IMR-90 (cell line): Measurements from ENCODE around the gene ATL2. TPM values are rescaled to one million over a fixed set of nuclear protein-coding genes. Genes with fewer than 3 reads are reported as not detected.

Experiments used
- ATAC-seq: fragments of 200-7000 bp; cut with Tn5 transposase; 2 replicates; pipeline ENCODE4 v1.9.1; 2020; ENCODE audit warnings: low read depth, mild to moderate bottlenecking, moderate library complexity
- BruUV-seq: library from RNA; stranded (reverse); fragments of 400-500 nt; replicated peaks from 2 replicates; lab custom pipeline; 2021; lab: Mats Ljungman, UMichigan
- CTCF ChIA-PET: fragments of 300-600 bp; formaldehyde crosslinking; extraction: SDS; loops from one replicate; lab custom pipeline; 2021; ENCODE audit warnings: antibody characterized with exemption; lab: Yijun Ruan, JAX
- POLR2A ChIA-PET: fragments of 300-600 bp; sonication (Branson Sonifier 250); formaldehyde crosslinking; loops from one replicate; lab custom pipeline; 2022; ENCODE audit warnings: antibody characterized with exemption; ENCODE audit not compliant: unreplicated experiment; lab: Charles Lee
- DNase-seq: peaks from one replicate; pipeline ENCODE4 v3.0.0; 2013
- H2AFZ ChIP-seq: replicated peaks from 2 replicates; pipeline ENCODE3; 2013; ENCODE audit warnings: low read length, mild to moderate bottlenecking; ENCODE audit not compliant: poor library complexity
- H2AK5ac ChIP-seq: 2 replicates; pipeline ENCODE4 v1.6.1; 2013; ENCODE audit warnings: low read depth, low read length, inconsistent platforms
- H2AK9ac ChIP-seq: replicated peaks from 2 replicates; pipeline ENCODE3; 2013; ENCODE audit warnings: mild to moderate bottlenecking, low read depth, low read length, moderate library complexity; ENCODE audit not compliant: poor library complexity
- H2BK120ac ChIP-seq: 2 replicates; pipeline ENCODE4 v1.6.1; 2013; ENCODE audit warnings: low read depth, low read length, inconsistent platforms
- H2BK15ac ChIP-seq: 3 replicates; pipeline ENCODE4 v1.6.1; 2013; ENCODE audit warnings: low read depth, low read length, inconsistent platforms
- H2BK20ac ChIP-seq: 2 replicates; pipeline ENCODE4 v1.6.1; 2013; ENCODE audit warnings: low read depth, mild to moderate bottlenecking, inconsistent platforms, low read length, moderate library complexity
- H2BK5ac ChIP-seq: 2 replicates; pipeline ENCODE4 v1.6.1; 2013; ENCODE audit warnings: mild to moderate bottlenecking, low read depth, low read length, inconsistent platforms; ENCODE audit not compliant: poor library complexity, severe bottlenecking
- H3K14ac ChIP-seq: replicated peaks from 2 replicates; pipeline ENCODE4 v1.6.1; 2013; ENCODE audit warnings: low read depth, low read length, inconsistent platforms
- H3K18ac ChIP-seq: 2 replicates; pipeline ENCODE4 v1.6.1; 2013; ENCODE audit warnings: low read depth, low read length, control low read depth
- H3K23ac ChIP-seq: 2 replicates; pipeline ENCODE4 v1.6.1; 2013; ENCODE audit warnings: low read depth, low read length, inconsistent platforms
- H3K27ac ChIP-seq: 2 replicates; pipeline ENCODE4 v1.5.1; 2013; ENCODE audit warnings: mild to moderate bottlenecking, control low read depth, low read length; ENCODE audit not compliant: insufficient read depth
- H3K27me3 ChIP-seq: 2 replicates; pipeline ENCODE4 v1.6.1; 2013; ENCODE audit warnings: low read length; ENCODE audit not compliant: control insufficient read depth, insufficient read depth
- H3K36me3 ChIP-seq: 2 replicates; pipeline ENCODE4 v1.6.1; 2013; ENCODE audit warnings: low read length, mixed read lengths; ENCODE audit not compliant: control insufficient read depth, insufficient read depth
- H3K4ac ChIP-seq: 2 replicates; pipeline ENCODE4 v1.6.1; 2013; ENCODE audit warnings: low read depth, low read length, inconsistent platforms
- H3K4me1 ChIP-seq: 2 replicates; pipeline ENCODE4 v1.6.1; 2013; ENCODE audit warnings: low read length, mixed read lengths; ENCODE audit not compliant: control insufficient read depth, insufficient read depth
- H3K4me2 ChIP-seq: 2 replicates; pipeline ENCODE4 v1.6.1; 2013; ENCODE audit warnings: low read depth, mild to moderate bottlenecking, control low read depth, low read length, moderate library complexity
- H3K4me3 ChIP-seq: 2 replicates; pipeline ENCODE4 v1.5.1; 2013; ENCODE audit warnings: low read depth, mild to moderate bottlenecking, control low read depth, low read length, moderate library complexity; ENCODE audit not compliant: insufficient read depth
- H3K56ac ChIP-seq: 2 replicates; pipeline ENCODE4 v1.6.1; 2013; ENCODE audit warnings: low read length, inconsistent platforms; ENCODE audit not compliant: insufficient read depth; ENCODE audit errors: extremely low read depth
- H3K79me1 ChIP-seq, 2 experiments: 2 replicates each; pipeline ENCODE4 v1.6.1; 2013; ENCODE audit warnings: low read length in 2 of 2, inconsistent platforms in 1 of 2, low read depth in 1 of 2
- H3K9ac ChIP-seq: 2 replicates; pipeline ENCODE4 v1.6.1; 2013; ENCODE audit warnings: low read depth, low read length, control low read depth
- H3K9me1 ChIP-seq: 2 replicates; pipeline ENCODE4 v1.6.1; 2013; ENCODE audit warnings: low read length, inconsistent platforms; ENCODE audit not compliant: insufficient read depth
- H3K9me3 ChIP-seq: 2 replicates; pipeline ENCODE4 v1.6.1; 2013; ENCODE audit warnings: low read length; ENCODE audit not compliant: control insufficient read depth, insufficient read depth
- H4K20me1 ChIP-seq: 2 replicates; pipeline ENCODE4 v1.6.1; 2013; ENCODE audit warnings: low read length, inconsistent platforms; ENCODE audit not compliant: insufficient read depth
- H4K5ac ChIP-seq: 2 replicates; pipeline ENCODE4 v1.6.1; 2013; ENCODE audit warnings: mild to moderate bottlenecking, low read depth, low read length, control low read depth
- H4K8ac ChIP-seq, 2 experiments: 2 replicates each; pipeline ENCODE4 v1.6.1; 2013; ENCODE audit warnings: low read depth in 2 of 2, low read length in 2 of 2, control low read depth in 1 of 2, inconsistent platforms in 1 of 2
- H4K91ac ChIP-seq: 2 replicates; pipeline ENCODE4 v1.6.1; 2013; ENCODE audit warnings: low read depth, low read length, inconsistent platforms; ENCODE audit not compliant: insufficient read depth
- BHLHE40 ChIP-seq: fragments of 150-350 bp; IDR thresholded peaks from 2 replicates; pipeline ENCODE4 v1.6.1; 2016; ENCODE audit warnings: mild to moderate bottlenecking, low read depth, low read length
- CEBPB ChIP-seq: IDR thresholded peaks from 2 replicates; pipeline ENCODE4 v1.6.1; 2012; ENCODE audit warnings: low read depth, low read length, improper control_type of control experiment
- CHD1 ChIP-seq: IDR thresholded peaks from 2 replicates; pipeline ENCODE4 v1.6.1; 2012; ENCODE audit warnings: low read depth, low read length, improper control_type of control experiment
- CTCF ChIP-seq: conservative IDR thresholded peaks from 2 replicates; pipeline ENCODE4 v1.5.1; 2012; ENCODE audit warnings: mild to moderate bottlenecking, low read depth, low read length, improper control_type of control experiment
- ELK1 ChIP-seq: fragments of 150-350 bp; IDR thresholded peaks from 2 replicates; pipeline ENCODE4 v1.6.1; 2016; ENCODE audit warnings: low read depth, mild to moderate bottlenecking, low read length, moderate library complexity, borderline replicate concordance
- FOS ChIP-seq: fragments of 150-350 bp; IDR thresholded peaks from 2 replicates; pipeline ENCODE4 v1.6.1; 2016; ENCODE audit warnings: low read depth, low read length
- MAFK ChIP-seq: IDR thresholded peaks from 2 replicates; pipeline ENCODE4 v1.6.1; 2012; ENCODE audit warnings: low read depth, low read length, improper control_type of control experiment
- MAZ ChIP-seq: IDR thresholded peaks from 2 replicates; pipeline ENCODE4 v1.6.1; 2012; ENCODE audit warnings: low read depth, mild to moderate bottlenecking, low read length, improper control_type of control experiment, moderate library complexity, borderline replicate concordance
- MXI1 ChIP-seq: IDR thresholded peaks from 2 replicates; pipeline ENCODE4 v1.6.1; 2012; ENCODE audit warnings: low read depth, mild to moderate bottlenecking, low read length, moderate library complexity, borderline replicate concordance
- NFE2L2 ChIP-seq: fragments of 150-350 bp; IDR thresholded peaks from 2 replicates; pipeline ENCODE4 v1.6.1; 2016; ENCODE audit warnings: low read depth, mild to moderate bottlenecking, low read length
- POLR2A ChIP-seq: IDR thresholded peaks from 2 replicates; pipeline ENCODE4 v1.6.1; 2012; ENCODE audit warnings: mild to moderate bottlenecking, low read depth, low read length
- RAD21 ChIP-seq: IDR thresholded peaks from 2 replicates; pipeline ENCODE4 v1.6.1; 2012; ENCODE audit warnings: low read length, improper control_type of control experiment
- RCOR1 ChIP-seq: IDR thresholded peaks from 2 replicates; pipeline ENCODE4 v1.6.1; 2012; ENCODE audit warnings: mild to moderate bottlenecking, low read length, improper control_type of control experiment; ENCODE audit not compliant: insufficient replicate concordance
- RFX5 ChIP-seq: IDR thresholded peaks from 2 replicates; pipeline ENCODE4 v1.8.0; 2012; ENCODE audit warnings: low read depth, mild to moderate bottlenecking, low read length, moderate library complexity
- SMC3 ChIP-seq: fragments of 150-350 bp; IDR thresholded peaks from 2 replicates; pipeline ENCODE4 v1.6.1; 2016; ENCODE audit warnings: low read depth, mild to moderate bottlenecking, antibody characterized with exemption, low read length, moderate library complexity
- USF2 ChIP-seq: fragments of 150-350 bp; IDR thresholded peaks from 2 replicates; pipeline ENCODE4 v1.6.1; 2017; ENCODE audit warnings: mild to moderate bottlenecking, antibody characterized with exemption, low read length, low read depth
- WGBS, 2 experiments: methylation state at CpG; one replicate each; pipeline versions ENCODE4 v1.1.5 to v1.1.7; 2013; ENCODE audit warnings: missing lambda C conversion rate in 2 of 2; ENCODE audit not compliant: insufficient read length in 1 of 2; ENCODE audit errors: extremely low coverage in 2 of 2; 5-methylcytosine and 5-hydroxymethylcytosine counted together
- dilution Hi-C: fragments of 300-500 bp; cut with HindIII; formaldehyde crosslinking; loops from one replicate; pipeline ENCODE4 v1.14.3; 2018; ENCODE audit warnings: low sequenced_read_pairs; ENCODE audit not compliant: unreplicated experiment
- in situ Hi-C: fragments of 300-500 bp; cut with MboI; formaldehyde crosslinking; loops from 3 replicates; pipeline ENCODE4 v1.14.3; 2019; ENCODE audit warnings: low sequenced_read_pairs, inconsistent platforms, mixed read lengths
- intact Hi-C: fragments of 100-400 bp; cut with micrococcal nuclease; formaldehyde crosslinking; loops from 2 replicates; pipeline ENCODE4 v1.10.0; 2022
- polyA plus RNA-seq, 3 experiments: library from polyadenylated mRNA; depleted of rRNA; stranded (reverse); fragments of >200 nt; gene quantifications; 2 replicates each; pipeline ENCODE4 v1.2.3, GENCODE V29; 2012; ENCODE audit warnings: low replicate concordance in 1 of 3
- total RNA-seq: library from RNA; depleted of rRNA; stranded (reverse); fragments of >200 nt; gene quantifications from 2 replicates; pipeline ENCODE4 v1.2.3, GENCODE V29; 2012

The ATL2 gene
- total and polyA plus RNA-seq, 2 of the 4 experiments (the other 2 are of a cell fraction) = 16.0 to 62.6 TPM

- no peak overlapping the region for H3K27ac ChIP-seq
- no peak overlapping the region for H4K91ac ChIP-seq
- H3K79me1 ChIP-seq = peaks cover 11 to 17% of the 10 kb centered on the region in 2 experiments
- ChIA-PET CTCF (no interaction called here), POLR2A (no interaction called here)
- H3K4ac ChIP-seq = no peak overlapping the region
- no peak overlapping the region for H2AK9ac ChIP-seq
- no CpG with 5 or more reads among the region's 6 CpGs for WGBS, 2 experiments
- ATAC-seq = no peak
- H2BK120ac ChIP-seq = no peak overlapping the region
- H3K9me3 ChIP-seq = no peaks in the 10 kb centered on the region
- H3K4me1 ChIP-seq = no peaks in the 10 kb centered on the region
- H3K56ac ChIP-seq = no peak overlapping the region
- H2BK5ac ChIP-seq = no peak overlapping the region
- H3K4me2 ChIP-seq = no peak overlapping the region
- TF ChIP-seq RAD21 (no peak), RFX5 (no peak), RCOR1 (no peak), BHLHE40 (no peak), POLR2A (no peak), USF2 (no peak), MAFK (no peak), MXI1 (no peak), ELK1 (no peak), CEBPB (no peak), SMC3 (no peak), MAZ (no peak), CHD1 (no peak), CTCF (no peak), FOS (no peak), NFE2L2 (no peak)
- in situ Hi-C loops (loop anchor here (25.0 kb wide), 1 partner anchor 189 kb away; no protein-coding TSS in a partner anchor), intact Hi-C loops (no loop called here), dilution Hi-C loops (no loop called here)
- peaks cover 4% of the 10 kb centered on the region for H3K9me1 ChIP-seq
- no peak overlapping the region; a peak in 1 of 4 replicates for H4K8ac ChIP-seq
- H3K9ac ChIP-seq = no peak overlapping the region
- H2AK5ac ChIP-seq = no peak overlapping the region
- H3K27me3 ChIP-seq = no peaks in the 10 kb centered on the region
- no peak overlapping the region for H3K14ac ChIP-seq
- H3K23ac ChIP-seq = no peak overlapping the region
- no peak overlapping the region for H3K18ac ChIP-seq
- H4K20me1 ChIP-seq = no peaks in the 10 kb centered on the region; the same call in 1 of the 2 replicates
- no peak for DNase-seq
- H2BK15ac ChIP-seq = no peak overlapping the region
- H4K5ac ChIP-seq = no peak overlapping the region
- no TSS peak for BruUV-seq
- H2AFZ ChIP-seq = peak overlapping the region; percentile 29
- H3K4me3 ChIP-seq = no peak overlapping the region
- no peaks in the 10 kb centered on the region for H3K36me3 ChIP-seq
- no peak overlapping the region for H2BK20ac ChIP-seq
Observed at GRCh38 chr2:38323623-38324022, 53.5 kb downstream of the ATL2 start.
